Measurements from ENCODE around the gene MINK1. TPM values are rescaled to one million over a fixed set of nuclear protein-coding genes. Genes with fewer than 3 reads are reported as not detected.
"Not testable (repeated sequence)": the region's sequence is repeated elsewhere in the genome, so short reads cannot be mapped to it uniquely, and the experiment has no call there.

Gene MINK1
- total RNA-seq, 2 donors from 2014 or later = 53.3 to 67.0 TPM

- intact Hi-C loops (cut with DNase I) = no loop called here
- no peak for DNase-seq (ENCODE audit: low spot score)
Measured at GRCh38 chr17:4859816-4860625, 26.9 kb downstream of the MINK1 start.

GRCh38 chr17:4860651-4861050, 27.5 kb downstream of the MINK1 start:
- DNase-seq (ENCODE audit: low spot score) = no peak
- intact Hi-C loops (cut with DNase I) = no loop called here

- intact Hi-C loops (cut with DNase I) = no loop called here
Measured at GRCh38 chr17:4861052-4861451, 27.9 kb downstream of the MINK1 start.

DNA sequence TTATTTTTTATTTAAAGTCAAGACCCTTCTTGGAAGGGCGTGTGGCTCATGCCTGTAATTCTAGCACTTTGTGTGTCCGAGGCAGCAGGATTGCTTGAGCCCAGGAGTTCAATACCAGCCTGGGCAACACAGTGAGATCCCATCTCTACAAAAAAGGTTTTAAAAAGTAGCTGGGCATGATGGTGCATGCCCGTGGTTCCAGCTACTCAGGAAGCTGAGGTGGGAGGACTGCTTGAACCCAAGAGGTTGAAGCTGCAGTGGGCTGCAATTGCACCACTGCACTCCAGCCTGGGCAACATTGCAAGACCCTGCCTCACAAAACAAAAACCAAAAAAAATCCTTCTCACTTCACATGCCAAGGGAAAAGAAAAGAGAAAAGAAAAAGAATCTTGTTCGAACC, 29.6 kb downstream of the MINK1 start:
- DNase-seq (ENCODE audit: low spot score) = no peak
- intact Hi-C loops (cut with DNase I) = no loop called here

More at GRCh38 chr17:4861052-4861451, 27.9 kb downstream of the MINK1 start:
- no peak for DNase-seq (ENCODE audit: low spot score)

GRCh38 chr17:4863321-4863720, 30.2 kb downstream of the MINK1 start:
- DNase-seq (ENCODE audit: low spot score) = no peak
- intact Hi-C loops (cut with DNase I) = no loop called here

DNA sequence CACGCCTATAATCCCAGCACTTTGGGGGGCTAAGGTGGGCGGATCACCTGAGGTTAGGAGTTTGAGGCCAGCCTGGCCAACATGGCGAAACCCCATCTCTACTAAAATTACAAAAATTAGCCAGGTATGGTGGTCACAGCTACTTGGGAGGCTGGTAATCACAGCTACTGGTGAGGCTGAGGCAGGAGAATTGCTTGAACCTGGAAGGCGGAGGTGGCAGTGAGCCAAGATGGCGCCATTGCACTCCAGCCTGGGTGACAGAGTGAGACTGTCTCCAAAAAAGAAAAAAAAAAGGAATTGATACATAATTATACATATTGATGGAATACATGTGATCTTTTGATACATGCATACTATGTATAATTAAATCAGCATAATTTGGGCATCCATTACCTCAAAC, 34.4 kb downstream of the MINK1 start:
- intact Hi-C loops (cut with DNase I); DNase-seq (ENCODE audit: low spot score): not testable (repeated sequence)

DNA sequence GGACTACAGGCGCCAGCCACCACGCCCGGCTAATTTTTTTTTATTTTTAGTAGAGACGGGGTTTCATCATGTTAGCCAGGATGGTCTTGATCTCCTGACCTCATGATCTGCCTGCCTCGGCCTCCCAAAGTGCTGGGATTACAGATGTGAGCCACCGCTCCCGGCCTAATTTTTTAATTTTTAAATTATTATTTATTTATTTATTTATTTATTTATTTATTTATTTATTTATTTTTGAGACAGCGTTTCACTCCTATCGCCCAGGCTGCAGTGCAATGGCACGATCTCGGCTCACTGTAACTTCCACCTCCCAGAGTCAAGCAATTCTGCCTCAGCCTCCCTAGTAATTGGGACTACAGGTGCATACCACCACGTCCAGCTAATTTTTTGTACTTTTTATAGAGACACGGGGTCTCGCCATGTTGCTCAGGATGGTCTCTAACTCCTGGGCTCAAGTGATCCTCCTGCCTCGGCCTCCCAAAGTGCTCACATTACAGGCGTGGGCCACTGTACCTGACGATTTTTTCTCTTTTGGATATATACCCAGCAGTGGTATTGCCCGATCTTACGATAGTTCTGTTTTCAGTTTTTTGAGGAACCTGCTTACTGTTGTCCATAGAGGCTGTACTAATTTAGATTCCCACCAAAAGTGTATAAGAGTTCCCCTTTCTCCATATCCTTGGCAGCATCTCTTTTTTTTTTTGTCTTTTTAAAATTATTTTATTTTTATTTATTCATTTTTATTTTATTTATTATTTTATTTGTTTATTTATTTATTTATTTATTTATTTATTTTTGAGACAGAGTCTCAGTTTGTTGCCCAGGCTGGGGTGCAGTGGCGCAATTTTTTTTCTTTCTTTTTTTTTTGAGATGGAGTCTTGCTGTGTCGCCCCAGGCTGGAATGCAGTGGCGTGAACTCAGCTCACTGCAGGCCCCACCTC, 36.2 kb downstream of the MINK1 start:
- intact Hi-C loops (cut with DNase I); DNase-seq (ENCODE audit: low spot score): not testable (repeated sequence)

GRCh38 chr17:4870855-4871254, 37.7 kb downstream of the MINK1 start:
- intact Hi-C loops (cut with DNase I) = no loop called here
- DNase-seq (ENCODE audit: low spot score) = no peak

DNA sequence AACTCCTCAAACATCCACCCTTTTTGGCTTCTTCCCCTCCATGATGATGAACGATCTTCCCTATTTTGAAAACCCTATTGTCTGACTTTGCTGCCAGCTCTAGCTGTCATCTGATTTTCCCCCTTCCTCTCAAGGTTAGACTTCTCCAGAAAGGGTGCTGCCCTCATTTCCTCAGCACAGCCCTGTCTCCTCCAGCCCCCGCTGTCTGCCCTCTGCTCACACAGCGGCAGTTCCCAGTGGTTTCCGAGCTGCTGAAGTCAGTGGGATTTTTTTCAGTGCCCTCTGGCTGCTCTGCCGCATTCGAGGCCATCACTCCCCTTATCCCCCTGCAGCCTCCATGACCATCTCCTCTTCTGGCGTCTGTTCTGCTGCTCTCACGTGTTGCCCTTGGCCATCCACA, 39.6 kb downstream of the MINK1 start:
- intact Hi-C loops (cut with DNase I) = no loop called here
- DNase-seq (ENCODE audit: low spot score) = no peak

GRCh38 chr17:4877089-4877488, 43.9 kb downstream of the MINK1 start:
- intact Hi-C loops (cut with DNase I) = no loop called here
- DNase-seq (ENCODE audit: low spot score) = no peak

DNA sequence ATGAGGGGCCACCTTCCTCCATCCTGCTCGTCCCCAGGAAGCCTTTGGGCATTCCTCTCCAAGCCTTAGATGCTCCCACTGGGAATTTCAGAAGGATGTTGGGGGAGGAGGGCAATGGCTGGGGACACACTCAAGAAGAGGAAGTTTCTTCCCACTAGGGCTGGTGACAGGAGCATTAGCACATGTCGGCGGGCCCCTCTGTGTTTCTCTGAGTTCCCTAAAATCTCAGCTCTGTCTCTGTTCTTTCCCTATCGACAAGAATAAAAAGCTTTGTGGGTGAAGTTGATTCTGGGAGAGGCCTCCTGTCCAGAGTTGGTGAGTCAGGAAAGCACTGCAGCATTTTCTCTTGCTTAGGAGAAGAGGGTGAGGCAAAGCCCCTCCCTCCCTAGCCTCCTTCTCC, 46.5 kb downstream of the MINK1 start:
- no peak for DNase-seq (ENCODE audit: low spot score)
- intact Hi-C loops (cut with DNase I) = no loop called here

DNA sequence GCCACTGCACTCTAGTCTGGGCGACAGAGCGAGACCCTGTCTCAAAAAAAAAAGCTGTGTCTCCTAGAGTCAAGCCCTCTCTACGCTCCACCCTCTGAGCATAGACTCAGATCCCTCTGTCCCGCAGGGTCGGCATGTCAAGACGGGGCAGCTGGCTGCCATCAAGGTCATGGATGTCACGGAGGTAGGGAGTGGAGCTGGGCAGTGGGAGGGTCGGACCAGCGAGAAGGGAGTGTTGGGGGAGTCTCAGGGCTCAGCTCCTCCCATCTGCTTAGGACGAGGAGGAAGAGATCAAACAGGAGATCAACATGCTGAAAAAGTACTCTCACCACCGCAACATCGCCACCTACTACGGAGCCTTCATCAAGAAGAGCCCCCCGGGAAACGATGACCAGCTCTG, 47.7 kb downstream of the MINK1 start:
- intact Hi-C loops (cut with DNase I) = no loop called here

DNA sequence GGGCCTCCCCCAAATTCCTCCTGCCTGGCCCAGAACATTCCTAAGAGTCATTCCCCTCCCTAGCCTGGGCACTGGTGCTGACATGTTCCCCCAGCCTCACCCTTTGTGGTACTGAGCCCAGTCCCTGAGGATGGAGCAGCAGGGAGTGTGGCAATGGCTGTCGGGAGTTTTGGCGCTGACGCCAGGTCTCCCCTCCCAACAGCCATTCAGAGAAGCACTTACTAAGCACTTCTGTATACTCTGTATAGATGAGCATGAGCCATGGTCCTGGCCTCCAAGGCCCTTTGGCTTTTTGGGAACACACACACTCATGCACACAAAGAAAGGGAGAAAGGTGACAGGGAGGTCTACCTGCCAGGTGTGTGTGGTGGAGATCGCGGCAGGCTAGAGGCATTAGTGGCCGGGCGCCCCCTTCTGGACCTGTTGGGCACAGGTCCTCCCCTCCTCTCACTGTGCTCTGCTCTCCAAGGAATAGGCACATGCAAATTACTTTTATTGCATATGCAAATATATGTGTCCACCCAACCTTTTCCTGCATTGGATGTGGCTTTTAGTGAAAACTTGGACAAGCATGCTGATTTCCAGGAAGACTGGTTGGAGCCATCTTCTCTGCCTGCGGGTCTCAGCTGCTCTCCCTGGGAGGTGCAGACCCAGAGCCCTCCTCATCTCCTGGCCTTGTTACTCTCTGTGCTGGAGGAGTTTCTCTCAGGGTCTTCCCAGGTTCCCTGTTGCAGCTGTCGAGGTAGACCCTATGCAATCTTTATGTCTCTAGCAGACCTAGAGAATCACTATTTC, 48.8 kb downstream of the MINK1 start:
- intact Hi-C loops (cut with DNase I) = no loop called here
- no peak for DNase-seq (ENCODE audit: low spot score)

More for the DNA sequence above, 47.7 kb downstream of the MINK1 start:
- no peak for DNase-seq (ENCODE audit: low spot score)

DNA sequence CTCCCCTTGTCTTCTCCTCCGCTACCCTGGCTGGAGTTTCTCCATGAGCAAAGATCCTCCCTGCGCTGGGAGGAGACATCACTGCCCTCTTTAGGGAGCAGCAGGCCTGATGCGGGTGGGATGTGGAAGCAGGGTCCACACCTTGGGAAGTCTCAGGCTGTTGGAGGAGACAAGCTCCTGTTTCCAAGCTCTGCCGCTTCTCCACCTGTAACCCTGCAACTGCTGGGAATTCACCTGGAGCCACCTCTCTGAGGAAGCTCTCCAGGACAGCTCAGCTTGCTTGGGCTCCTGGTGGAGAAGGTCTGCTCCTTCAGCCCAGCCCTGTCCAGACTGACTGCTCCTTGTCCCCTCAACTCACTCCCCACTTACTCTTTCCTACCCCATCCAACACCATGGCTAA, 51.3 kb downstream of the MINK1 start:
- intact Hi-C loops (cut with DNase I) = no loop called here
- DNase-seq (ENCODE audit: low spot score) = no peak

DNA sequence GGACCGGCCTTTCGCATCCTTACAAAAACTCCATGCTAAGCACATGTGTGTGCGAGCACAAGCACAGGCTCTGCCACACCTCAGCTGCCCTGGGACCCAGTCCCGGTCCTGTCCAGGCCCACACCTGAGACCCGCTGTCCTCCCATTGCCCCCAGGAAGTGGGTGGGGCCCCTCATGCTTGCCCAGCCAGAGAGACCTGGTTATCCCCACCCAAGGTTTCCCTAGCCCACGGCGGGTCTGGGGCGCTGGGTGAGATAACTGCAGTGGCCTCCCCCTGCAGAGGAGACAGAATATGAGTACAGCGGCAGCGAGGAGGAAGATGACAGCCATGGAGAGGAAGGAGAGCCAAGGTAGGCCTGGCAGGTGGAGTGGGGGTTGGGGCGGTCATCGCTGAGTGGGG, 53.7 kb downstream of the MINK1 start:
- intact Hi-C loops (cut with DNase I) = loop anchor here (5.0 kb wide), 1 partner anchor 100 kb away; the partner anchor contains the start of genes GLTPD2 (in 2 of the 2) and VMO1 (in 2 of the 2)
- DNase-seq (ENCODE audit: low spot score) = no peak

GRCh38 chr17:4887581-4887980, 54.4 kb downstream of the MINK1 start:
- intact Hi-C loops (cut with DNase I) = loop anchor here (5.0 kb wide), 1 partner anchor 100 kb away; the partner anchor contains the start of genes GLTPD2 (in 2 of the 2) and VMO1 (in 2 of the 2)
- no peak for DNase-seq (ENCODE audit: low spot score)

DNA sequence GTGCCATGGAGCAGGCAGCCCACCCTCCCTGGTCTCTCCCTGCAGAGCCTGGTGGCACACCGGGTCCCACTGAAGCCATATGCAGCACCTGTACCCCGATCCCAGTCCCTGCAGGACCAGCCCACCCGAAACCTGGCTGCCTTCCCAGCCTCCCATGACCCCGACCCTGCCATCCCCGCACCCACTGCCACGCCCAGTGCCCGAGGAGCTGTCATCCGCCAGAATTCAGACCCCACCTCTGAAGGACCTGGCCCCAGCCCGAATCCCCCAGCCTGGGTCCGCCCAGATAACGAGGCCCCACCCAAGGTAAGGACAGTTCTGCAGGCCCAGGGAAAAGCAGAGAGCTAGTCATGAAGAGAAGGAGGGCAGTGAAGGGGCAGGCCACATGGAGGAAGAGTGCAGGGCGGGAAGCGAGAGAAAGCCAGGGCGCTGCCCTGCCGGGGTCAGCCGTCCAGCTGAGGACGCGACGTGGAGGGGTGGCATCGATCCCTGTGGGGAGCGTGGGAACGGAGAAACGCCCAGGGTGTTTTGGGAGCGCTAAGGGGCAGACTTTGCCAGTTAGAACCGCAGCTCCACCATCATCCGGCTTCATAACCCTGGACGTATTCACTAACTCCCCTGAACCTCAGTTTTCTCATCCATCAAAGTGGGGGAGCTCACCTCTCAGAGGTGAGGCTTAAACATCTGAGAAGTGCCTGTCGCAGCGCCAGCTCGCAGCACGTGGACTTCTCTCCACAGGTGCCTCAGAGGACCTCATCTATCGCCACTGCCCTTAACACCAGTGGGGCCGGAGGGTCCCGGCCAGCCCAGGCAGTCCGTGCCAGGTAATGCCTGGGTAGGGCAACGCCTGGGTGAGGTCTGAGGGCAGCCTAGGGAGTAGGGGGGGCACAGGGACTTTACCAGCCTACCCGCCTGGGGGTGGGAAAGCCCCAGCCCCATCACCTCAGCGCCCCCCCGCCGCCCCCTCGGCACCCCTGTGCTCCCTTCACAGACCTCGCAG, 58.6 kb downstream of the MINK1 start:
- intact Hi-C loops (cut with DNase I) = no loop called here
- no peak for DNase-seq (ENCODE audit: low spot score)

Measured in posterior vena cava (tissue), 2 donors.